Measurements from ENCODE around the gene PPP1R12A.

Gene PPP1R12A

GRCh38 chr12:79848339-79848738 is 86.6 kb downstream of the PPP1R12A start:
- Histone ChIP-seq H3K9ac (ENCODE audit: low read depth in 1 of 2, low read length in 2 of 2) (no peak overlapping the region), H3K9me3 (ENCODE audit: control insufficient read depth in 2 of 2, low read length in 2 of 2) (no peaks in the 10 kb centered on the region), H3K36me3 (ENCODE audit: control insufficient read depth in 2 of 2, insufficient read depth in 2 of 2, low read length in 2 of 2) (peaks cover 8 to 9% of the 10 kb centered on the region in 2 donors), H3K27ac (ENCODE audit: low read depth in 2 of 2, low read length in 2 of 2) (no peak overlapping the region), H3K4me3 (ENCODE audit: low read length in 2 of 2) (no peak overlapping the region), H3K4me1 (ENCODE audit: control insufficient read depth in 2 of 2, insufficient read depth in 2 of 2, low read length in 2 of 2) (no peaks in the 10 kb centered on the region), H3K27me3 (ENCODE audit: control insufficient read depth in 2 of 2, insufficient read depth in 2 of 2, low read length in 2 of 2) (no peaks in the 10 kb centered on the region)

GRCh38 chr12:79847417-79847816 is 87.5 kb downstream of the PPP1R12A start:
- H3K4me1 ChIP-seq (ENCODE audit: control insufficient read depth in 2 of 2, insufficient read depth in 2 of 2, low read length in 2 of 2): no peaks in the 10 kb centered on the region
- no peak overlapping the region for H3K27ac ChIP-seq (ENCODE audit: low read depth in 2 of 2, low read length in 2 of 2)
- no peaks in the 10 kb centered on the region for H3K9me3 ChIP-seq (ENCODE audit: control insufficient read depth in 2 of 2, low read length in 2 of 2)
- H3K4me3 ChIP-seq (ENCODE audit: low read length in 2 of 2): no peak overlapping the region
- H3K27me3 ChIP-seq (ENCODE audit: control insufficient read depth in 2 of 2, insufficient read depth in 2 of 2, low read length in 2 of 2): no peaks in the 10 kb centered on the region
- peaks cover 8 to 9% of the 10 kb centered on the region in 2 donors for H3K36me3 ChIP-seq (ENCODE audit: control insufficient read depth in 2 of 2, insufficient read depth in 2 of 2, low read length in 2 of 2)
- H3K9ac ChIP-seq (ENCODE audit: low read depth in 1 of 2, low read length in 2 of 2): no peak overlapping the region

GRCh38 chr12:79844693-79845092 is 90.2 kb downstream of the PPP1R12A start:
- Histone ChIP-seq H3K9me3 (ENCODE audit: control insufficient read depth in 2 of 2, low read length in 2 of 2) (no peaks in the 10 kb centered on the region), H3K36me3 (ENCODE audit: control insufficient read depth in 2 of 2, insufficient read depth in 2 of 2, low read length in 2 of 2) (peaks cover 8 to 9% of the 10 kb centered on the region in 2 donors), H3K27ac (ENCODE audit: low read depth in 2 of 2, low read length in 2 of 2) (no peak overlapping the region), H3K9ac (ENCODE audit: low read depth in 1 of 2, low read length in 2 of 2) (no peak overlapping the region), H3K4me1 (ENCODE audit: control insufficient read depth in 2 of 2, insufficient read depth in 2 of 2, low read length in 2 of 2) (peaks cover 0 to 4% of the 10 kb centered on the region in 2 donors), H3K27me3 (ENCODE audit: control insufficient read depth in 2 of 2, insufficient read depth in 2 of 2, low read length in 2 of 2) (no peaks in the 10 kb centered on the region), H3K4me3 (ENCODE audit: low read length in 2 of 2) (no peak overlapping the region)

GRCh38 chr12:79843978-79844377 is 90.9 kb downstream of the PPP1R12A start:
- Histone ChIP-seq H3K4me3 (ENCODE audit: low read length in 2 of 2) (no peak overlapping the region), H3K27ac (ENCODE audit: low read depth in 2 of 2, low read length in 2 of 2) (no peak overlapping the region), H3K9me3 (ENCODE audit: control insufficient read depth in 2 of 2, low read length in 2 of 2) (peaks cover 0 to 3% of the 10 kb centered on the region in 2 donors), H3K36me3 (ENCODE audit: control insufficient read depth in 2 of 2, insufficient read depth in 2 of 2, low read length in 2 of 2) (peaks cover 8 to 15% of the 10 kb centered on the region in 2 donors), H3K9ac (ENCODE audit: low read depth in 1 of 2, low read length in 2 of 2) (no peak overlapping the region), H3K4me1 (ENCODE audit: control insufficient read depth in 2 of 2, insufficient read depth in 2 of 2, low read length in 2 of 2) (peaks cover 0 to 4% of the 10 kb centered on the region in 2 donors), H3K27me3 (ENCODE audit: control insufficient read depth in 2 of 2, insufficient read depth in 2 of 2, low read length in 2 of 2) (no peaks in the 10 kb centered on the region)

- Histone ChIP-seq H3K27me3 (ENCODE audit: control insufficient read depth in 2 of 2, insufficient read depth in 2 of 2, low read length in 2 of 2) (no peaks in the 10 kb centered on the region), H3K36me3 (ENCODE audit: control insufficient read depth in 2 of 2, insufficient read depth in 2 of 2, low read length in 2 of 2) (peaks cover 8 to 23% of the 10 kb centered on the region in 2 donors), H3K4me3 (ENCODE audit: low read length in 2 of 2) (no peak overlapping the region), H3K9ac (ENCODE audit: low read depth in 1 of 2, low read length in 2 of 2) (no peak overlapping the region), H3K4me1 (ENCODE audit: control insufficient read depth in 2 of 2, insufficient read depth in 2 of 2, low read length in 2 of 2) (peaks cover 0 to 4% of the 10 kb centered on the region in 2 donors), H3K27ac (ENCODE audit: low read depth in 2 of 2, low read length in 2 of 2) (no peak overlapping the region), H3K9me3 (ENCODE audit: control insufficient read depth in 2 of 2, low read length in 2 of 2) (peaks cover 0 to 7% of the 10 kb centered on the region in 2 donors)
These were observed 92.3 kb downstream of the PPP1R12A start for GRCh38 chr12:79842630-79843029.

GRCh38 chr12:79841878-79842265 is 93.0 kb downstream of the PPP1R12A start:
- Histone ChIP-seq H3K27ac (ENCODE audit: low read depth in 2 of 2, low read length in 2 of 2) (no peak overlapping the region), H3K36me3 (ENCODE audit: control insufficient read depth in 2 of 2, insufficient read depth in 2 of 2, low read length in 2 of 2) (peaks cover 8 to 23% of the 10 kb centered on the region in 2 donors), H3K9me3 (ENCODE audit: control insufficient read depth in 2 of 2, low read length in 2 of 2) (peaks cover 0 to 7% of the 10 kb centered on the region in 2 donors), H3K9ac (ENCODE audit: low read depth in 1 of 2, low read length in 2 of 2) (no peak overlapping the region), H3K27me3 (ENCODE audit: control insufficient read depth in 2 of 2, insufficient read depth in 2 of 2, low read length in 2 of 2) (no peaks in the 10 kb centered on the region), H3K4me1 (ENCODE audit: control insufficient read depth in 2 of 2, insufficient read depth in 2 of 2, low read length in 2 of 2) (peaks cover 0 to 4% of the 10 kb centered on the region in 2 donors), H3K4me3 (ENCODE audit: low read length in 2 of 2) (no peak overlapping the region)

GRCh38 chr12:79841248-79841877 is 93.5 kb downstream of the PPP1R12A start:
- Histone ChIP-seq H3K9me3 (ENCODE audit: control insufficient read depth in 2 of 2, low read length in 2 of 2) (peaks cover 0 to 7% of the 10 kb centered on the region in 2 donors), H3K36me3 (ENCODE audit: control insufficient read depth in 2 of 2, insufficient read depth in 2 of 2, low read length in 2 of 2) (peaks cover 8 to 23% of the 10 kb centered on the region in 2 donors), H3K4me3 (ENCODE audit: low read length in 2 of 2) (no peak overlapping the region), H3K4me1 (ENCODE audit: control insufficient read depth in 2 of 2, insufficient read depth in 2 of 2, low read length in 2 of 2) (peaks cover 0 to 4% of the 10 kb centered on the region in 2 donors), H3K27me3 (ENCODE audit: control insufficient read depth in 2 of 2, insufficient read depth in 2 of 2, low read length in 2 of 2) (no peaks in the 10 kb centered on the region), H3K9ac (ENCODE audit: low read depth in 1 of 2, low read length in 2 of 2) (no peak overlapping the region), H3K27ac (ENCODE audit: low read depth in 2 of 2, low read length in 2 of 2) (no peak overlapping the region)

- Histone ChIP-seq H3K27ac (ENCODE audit: low read depth in 2 of 2, low read length in 2 of 2) (no peak overlapping the region), H3K4me1 (ENCODE audit: control insufficient read depth in 2 of 2, insufficient read depth in 2 of 2, low read length in 2 of 2) (peaks cover 0 to 4% of the 10 kb centered on the region in 2 donors), H3K36me3 (ENCODE audit: control insufficient read depth in 2 of 2, insufficient read depth in 2 of 2, low read length in 2 of 2) (peaks cover 0 to 14% of the 10 kb centered on the region in 2 donors), H3K9ac (ENCODE audit: low read depth in 1 of 2, low read length in 2 of 2) (no peak overlapping the region), H3K4me3 (ENCODE audit: low read length in 2 of 2) (no peak overlapping the region), H3K9me3 (ENCODE audit: control insufficient read depth in 2 of 2, low read length in 2 of 2) (peaks cover 0 to 7% of the 10 kb centered on the region in 2 donors), H3K27me3 (ENCODE audit: control insufficient read depth in 2 of 2, insufficient read depth in 2 of 2, low read length in 2 of 2) (no peaks in the 10 kb centered on the region)
These were observed 96.5 kb downstream of the PPP1R12A start for GRCh38 chr12:79838359-79838758.

- Histone ChIP-seq H3K27me3 (ENCODE audit: control insufficient read depth in 2 of 2, insufficient read depth in 2 of 2, low read length in 2 of 2) (no peaks in the 10 kb centered on the region), H3K4me3 (ENCODE audit: low read length in 2 of 2) (no peak overlapping the region), H3K36me3 (ENCODE audit: control insufficient read depth in 2 of 2, insufficient read depth in 2 of 2, low read length in 2 of 2) (peaks cover 0 to 14% of the 10 kb centered on the region in 2 donors), H3K4me1 (ENCODE audit: control insufficient read depth in 2 of 2, insufficient read depth in 2 of 2, low read length in 2 of 2) (peaks cover 0 to 4% of the 10 kb centered on the region in 2 donors), H3K9me3 (ENCODE audit: control insufficient read depth in 2 of 2, low read length in 2 of 2) (peaks cover 0 to 7% of the 10 kb centered on the region in 2 donors), H3K9ac (ENCODE audit: low read depth in 1 of 2, low read length in 2 of 2) (no peak overlapping the region), H3K27ac (ENCODE audit: low read depth in 2 of 2, low read length in 2 of 2) (no peak overlapping the region)
These were observed 97.3 kb downstream of the PPP1R12A start for GRCh38 chr12:79837575-79837974.

GRCh38 chr12:79835377-79835843 is 99.5 kb downstream of the PPP1R12A start:
- H3K4me1 ChIP-seq (ENCODE audit: control insufficient read depth in 2 of 2, insufficient read depth in 2 of 2, low read length in 2 of 2): no peaks in the 10 kb centered on the region
- H3K4me3 ChIP-seq (ENCODE audit: low read length in 2 of 2): no peak overlapping the region
- H3K9me3 ChIP-seq (ENCODE audit: control insufficient read depth in 2 of 2, low read length in 2 of 2): peaks cover 0 to 7% of the 10 kb centered on the region in 2 donors
- H3K27me3 ChIP-seq (ENCODE audit: control insufficient read depth in 2 of 2, insufficient read depth in 2 of 2, low read length in 2 of 2): no peaks in the 10 kb centered on the region
- peaks cover 4 to 14% of the 10 kb centered on the region in 2 donors for H3K36me3 ChIP-seq (ENCODE audit: control insufficient read depth in 2 of 2, insufficient read depth in 2 of 2, low read length in 2 of 2)
- H3K9ac ChIP-seq (ENCODE audit: low read depth in 1 of 2, low read length in 2 of 2): no peak overlapping the region
- no peak overlapping the region for H3K27ac ChIP-seq (ENCODE audit: low read depth in 2 of 2, low read length in 2 of 2)

Measured in mucosa of rectum (tissue), 2 donors.